ENCODE results near the gene GMPR2. TPM values are rescaled to one million over a fixed set of nuclear protein-coding genes. Genes with fewer than 3 reads are reported as not detected.

Gene GMPR2
- total and polyA plus RNA-seq, 2 of the 13 experiments (the other 11 are each of a cell fraction or from before 2014, with no cell fraction given), result 210 to 273 TPM

DNA sequence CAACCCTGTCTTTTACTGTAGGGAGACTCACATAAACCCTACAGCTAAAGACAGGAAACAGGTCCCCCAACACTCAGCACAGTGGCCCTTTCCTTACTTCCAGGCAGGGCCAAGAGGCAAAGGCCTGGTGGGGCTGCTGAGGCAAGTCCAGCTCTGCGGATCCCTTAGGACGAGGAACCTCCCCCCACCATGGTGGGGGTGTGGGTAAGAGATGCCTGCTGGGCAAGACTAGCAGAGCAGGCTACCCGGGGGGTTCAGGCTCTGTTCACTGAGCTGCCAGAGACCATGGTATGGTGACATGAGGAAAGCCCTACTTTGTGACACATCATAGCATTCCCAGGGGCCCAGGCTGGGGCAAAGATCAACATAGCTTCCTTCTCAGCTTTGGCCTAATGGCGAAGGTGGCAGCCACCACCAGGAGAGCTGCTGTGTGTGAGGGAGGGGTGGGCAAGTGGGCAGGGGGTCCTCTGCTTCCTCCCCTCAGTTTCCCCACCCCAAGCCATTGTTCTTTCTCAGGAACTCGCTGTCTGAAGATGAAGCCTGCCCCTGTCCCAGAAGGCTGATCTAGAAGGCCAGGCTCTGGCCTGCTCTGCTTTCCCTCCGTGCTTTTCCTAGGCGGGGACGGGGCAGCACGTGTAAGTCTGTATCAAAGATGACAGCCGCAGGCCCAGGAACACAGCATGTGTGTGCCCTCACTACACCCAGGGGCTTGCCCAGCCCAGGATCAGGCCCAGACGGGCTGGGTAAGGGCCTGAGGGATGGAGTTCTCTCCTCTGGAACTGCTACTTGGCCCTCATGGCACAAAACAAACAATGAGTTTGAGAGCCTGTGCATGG, 19.8 kb downstream of the GMPR2 start (continued):
- peak; percentile 65; the same call in 1 of the 2 replicates for TF ChIP-seq KDM3A (CRISPR knock-in tag; IDR thresholded peaks at IDR 0.05; ENCODE audit: low read depth)
- peak; percentile 85; the same call in 1 of the 2 replicates for TF ChIP-seq ZBTB7A (CRISPR knock-in tag; IDR thresholded peaks at IDR 0.05)
- peak; percentile 39; the same call in 1 of the 2 replicates for TF ChIP-seq KDM2A (CRISPR knock-in tag; IDR thresholded peaks at IDR 0.05; ENCODE audit: borderline replicate concordance, low read depth)
- peak; percentile 89 for TF ChIP-seq ZBTB38 (CRISPR knock-in tag; IDR thresholded peaks at IDR 0.05)
- peak; percentile 67 for TF ChIP-seq MED1 (CRISPR knock-in tag; IDR thresholded peaks at IDR 0.05)
- no peak for TF ChIP-seq TSC22D2 (CRISPR knock-in tag; IDR thresholded peaks at IDR 0.05; ENCODE audit: borderline replicate concordance)
- no peak for TF ChIP-seq TOE1 (CRISPR knock-in tag; IDR thresholded peaks at IDR 0.05)
- TF ChIP-seq ZNF550 (CRISPR knock-in tag; IDR thresholded peaks at IDR 0.05; ENCODE audit: borderline replicate concordance), result peak; percentile 96; the same call in 1 of the 2 replicates
- 0 out of 2 replicates have a peak, but pooled peaks have one; percentile 76 for TF ChIP-seq ZNF274 (CRISPR knock-in tag; IDR thresholded peaks at IDR 0.05)
- TF ChIP-seq ETV5 (CRISPR knock-in tag; IDR thresholded peaks at IDR 0.05; ENCODE audit: borderline replicate concordance), result peak; percentile 61
- TF ChIP-seq ERF (CRISPR knock-in tag; IDR thresholded peaks at IDR 0.05), result peak; percentile 6; the same call in 1 of the 2 replicates
- TF ChIP-seq, protein P1, sequence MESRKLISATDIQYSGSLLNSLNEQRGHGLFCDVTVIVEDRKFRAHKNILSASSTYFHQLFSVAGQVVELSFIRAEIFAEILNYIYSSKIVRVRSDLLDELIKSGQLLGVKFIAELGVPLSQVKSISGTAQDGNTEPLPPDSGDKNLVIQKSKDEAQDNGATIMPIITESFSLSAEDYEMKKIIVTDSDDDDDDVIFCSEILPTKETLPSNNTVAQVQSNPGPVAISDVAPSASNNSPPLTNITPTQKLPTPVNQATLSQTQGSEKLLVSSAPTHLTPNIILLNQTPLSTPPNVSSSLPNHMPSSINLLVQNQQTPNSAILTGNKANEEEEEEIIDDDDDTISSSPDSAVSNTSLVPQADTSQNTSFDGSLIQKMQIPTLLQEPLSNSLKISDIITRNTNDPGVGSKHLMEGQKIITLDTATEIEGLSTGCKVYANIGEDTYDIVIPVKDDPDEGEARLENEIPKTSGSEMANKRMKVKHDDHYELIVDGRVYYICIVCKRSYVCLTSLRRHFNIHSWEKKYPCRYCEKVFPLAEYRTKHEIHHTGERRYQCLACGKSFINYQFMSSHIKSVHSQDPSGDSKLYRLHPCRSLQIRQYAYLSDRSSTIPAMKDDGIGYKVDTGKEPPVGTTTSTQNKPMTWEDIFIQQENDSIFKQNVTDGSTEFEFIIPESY (CRISPR knock-in tag; IDR thresholded peaks at IDR 0.05), result peak; percentile 99
- TF ChIP-seq RXRA (CRISPR knock-in tag; IDR thresholded peaks at IDR 0.05), result peak; percentile 64; the same call in 1 of the 2 replicates
- peak; percentile 63; the same call in 1 of the 2 replicates for TF ChIP-seq ZNF619 (CRISPR knock-in tag; IDR thresholded peaks at IDR 0.05)
- TF ChIP-seq SOX6 (IDR thresholded peaks at IDR 0.05), result no peak
- TF ChIP-seq SOX6 (CRISPR knock-in tag; IDR thresholded peaks at IDR 0.05), result peak; percentile 29; the same call in 1 of the 2 replicates
- no peak for TF ChIP-seq ZNF33B (CRISPR knock-in tag; IDR thresholded peaks at IDR 0.05)
- no peak for TF ChIP-seq ZNF251 (CRISPR knock-in tag; IDR thresholded peaks at IDR 0.05)
- peak; percentile 17 for TF ChIP-seq ZNF883 (CRISPR knock-in tag; IDR thresholded peaks at IDR 0.05; ENCODE audit: not compliant biosample characterization)
- TF ChIP-seq PHF20 (CRISPR knock-in tag; IDR thresholded peaks at IDR 0.05), result peak; percentile 64; the same call in 1 of the 2 replicates
- TF ChIP-seq, protein P2, sequence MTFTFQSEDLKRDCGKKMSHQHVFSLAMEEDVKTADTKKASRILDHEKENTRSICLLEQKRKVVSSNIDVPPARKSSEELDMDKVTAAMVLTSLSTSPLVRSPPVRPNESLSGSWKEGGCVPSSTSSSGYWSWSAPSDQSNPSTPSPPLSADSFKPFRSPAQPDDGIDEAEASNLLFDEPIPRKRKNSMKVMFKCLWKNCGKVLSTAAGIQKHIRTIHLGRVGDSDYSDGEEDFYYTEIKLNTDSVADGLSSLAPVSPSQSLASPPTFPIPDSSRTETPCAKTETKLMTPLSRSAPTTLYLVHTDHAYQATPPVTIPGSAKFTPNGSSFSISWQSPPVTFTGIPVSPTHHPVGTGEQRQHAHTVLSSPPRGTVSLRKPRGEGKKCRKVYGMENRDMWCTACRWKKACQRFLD (CRISPR knock-in tag; IDR thresholded peaks at IDR 0.05; ENCODE audit: borderline replicate concordance), result 0 out of 2 replicates have a peak, but pooled peaks have one; percentile 67
- TF ChIP-seq, protein P3, sequence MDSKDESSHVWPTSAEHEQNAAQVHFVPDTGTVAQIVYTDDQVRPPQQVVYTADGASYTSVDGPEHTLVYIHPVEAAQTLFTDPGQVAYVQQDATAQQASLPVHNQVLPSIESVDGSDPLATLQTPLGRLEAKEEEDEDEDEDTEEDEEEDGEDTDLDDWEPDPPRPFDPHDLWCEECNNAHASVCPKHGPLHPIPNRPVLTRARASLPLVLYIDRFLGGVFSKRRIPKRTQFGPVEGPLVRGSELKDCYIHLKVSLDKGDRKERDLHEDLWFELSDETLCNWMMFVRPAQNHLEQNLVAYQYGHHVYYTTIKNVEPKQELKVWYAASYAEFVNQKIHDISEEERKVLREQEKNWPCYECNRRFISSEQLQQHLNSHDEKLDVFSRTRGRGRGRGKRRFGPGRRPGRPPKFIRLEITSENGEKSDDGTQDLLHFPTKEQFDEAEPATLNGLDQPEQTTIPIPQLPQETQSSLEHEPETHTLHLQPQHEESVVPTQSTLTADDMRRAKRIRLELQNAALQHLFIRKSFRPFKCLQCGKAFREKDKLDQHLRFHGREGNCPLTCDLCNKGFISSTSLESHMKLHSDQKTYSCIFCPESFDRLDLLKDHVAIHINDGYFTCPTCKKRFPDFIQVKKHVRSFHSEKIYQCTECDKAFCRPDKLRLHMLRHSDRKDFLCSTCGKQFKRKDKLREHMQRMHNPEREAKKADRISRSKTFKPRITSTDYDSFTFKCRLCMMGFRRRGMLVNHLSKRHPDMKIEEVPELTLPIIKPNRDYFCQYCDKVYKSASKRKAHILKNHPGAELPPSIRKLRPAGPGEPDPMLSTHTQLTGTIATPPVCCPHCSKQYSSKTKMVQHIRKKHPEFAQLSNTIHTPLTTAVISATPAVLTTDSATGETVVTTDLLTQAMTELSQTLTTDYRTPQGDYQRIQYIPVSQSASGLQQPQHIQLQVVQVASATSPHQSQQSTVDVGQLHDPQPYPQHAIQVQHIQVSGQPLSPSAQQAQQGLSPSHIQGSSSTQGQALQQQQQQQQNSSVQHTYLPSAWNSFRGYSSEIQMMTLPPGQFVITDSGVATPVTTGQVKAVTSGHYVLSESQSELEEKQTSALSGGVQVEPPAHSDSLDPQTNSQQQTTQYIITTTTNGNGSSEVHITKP (CRISPR knock-in tag; IDR thresholded peaks at IDR 0.05; ENCODE audit: low read depth), result peak; percentile 83
- TF ChIP-seq NFKBIZ (CRISPR knock-in tag; IDR thresholded peaks at IDR 0.05), result peak; percentile 72; the same call in 1 of the 2 replicates
